Lung (tissue), 12 donors: Measurements from ENCODE around the gene PROK1. TPM values are rescaled to one million over a fixed set of nuclear protein-coding genes. Genes with fewer than 3 reads are reported as not detected.

Experiments
- ATAC-seq: fragments of 200-7000 bp; cut with Tn5 transposase; one replicate; pipeline ENCODE4 v1.9.1; 2020; ENCODE audit warnings: moderate number of reproducible peaks; ENCODE audit not compliant: insufficient read depth, low FRiP score
- DNase-seq, 3 donors: peaks; one replicate each; pipeline ENCODE4 v3.0.0-alpha.2; 2013 to 2017
- H3K27ac ChIP-seq, 2 donors: one replicate each; pipeline ENCODE4 v1.5.1; 2013; ENCODE audit warnings: mild to moderate bottlenecking in 2 of 2, moderate library complexity in 2 of 2, control low read depth in 1 of 2, inconsistent platforms in 1 of 2, low read depth in 1 of 2, low read length in 1 of 2
- H3K27me3 ChIP-seq, 3 donors: one replicate each; pipeline ENCODE4 v1.5.1; 2013; ENCODE audit warnings: low read length in 2 of 3; ENCODE audit not compliant: control insufficient read depth in 3 of 3, insufficient read depth in 3 of 3
- H3K36me3 ChIP-seq, 4 donors: one replicate each; pipeline ENCODE4 v1.5.1; 2013; ENCODE audit warnings: low read length in 4 of 4, mild to moderate bottlenecking in 1 of 4, moderate library complexity in 1 of 4; ENCODE audit not compliant: control insufficient read depth in 4 of 4, insufficient read depth in 4 of 4
- H3K4me1 ChIP-seq, 5 donors: one replicate each; pipeline ENCODE4 v1.5.1; 2013; ENCODE audit warnings: low read length in 5 of 5, mild to moderate bottlenecking in 2 of 5, moderate library complexity in 1 of 5; ENCODE audit not compliant: control insufficient read depth in 5 of 5, insufficient read depth in 5 of 5
- H3K4me3 ChIP-seq: one replicate; pipeline ENCODE4 v1.5.1; 2013; ENCODE audit warnings: mild to moderate bottlenecking, control low read depth, moderate library complexity
- H3K9ac ChIP-seq, 2 donors: one replicate each; pipeline ENCODE4 v1.5.1; 2013; ENCODE audit warnings: low read length in 2 of 2, control low read depth in 1 of 2; ENCODE audit not compliant: insufficient read depth in 1 of 2
- H3K9me3 ChIP-seq, 4 donors: one replicate each; pipeline ENCODE4 v1.5.1; 2013; ENCODE audit warnings: low read length in 3 of 4, mild to moderate bottlenecking in 1 of 4, moderate library complexity in 1 of 4; ENCODE audit not compliant: control insufficient read depth in 4 of 4, insufficient read depth in 3 of 4
- CTCF ChIP-seq: IDR thresholded peaks from 2 replicates; pipeline ENCODE4 v1.5.1; 2012; ENCODE audit warnings: mild to moderate bottlenecking; ENCODE audit errors: control extremely low read depth, extremely low read depth
- WGBS, 2 donors: extraction: QIAGEN DNeasy Blood & Tissue Kit; methylation state at CpG; one replicate each; pipeline ENCODE4 v1.1.7; 2013; 5-methylcytosine and 5-hydroxymethylcytosine counted together
- polyA plus RNA-seq, 2 donors: library from polyadenylated mRNA; stranded (reverse); fragments of 200-250 nt; gene quantifications; one replicate each; pipeline ENCODE4 v1.2.1, GENCODE V29; 2013
- total RNA-seq, 2 donors: library from RNA; depleted of rRNA in 1 of 2; stranded (reverse); fragments of >200 nt in 1 of 2; gene quantifications; one replicate each; pipeline ENCODE4 v1.2.1, GENCODE V29; 2014 to 2021
- donor health status: control.
- donor health status: control.
- donor health status: Bipolar disorder and iron deficiency.
- donor health status: healthy.
- donor health status: DM: yes; HTN: yes; CAD: no.

Gene PROK1
- total and polyA plus RNA-seq, 4 donors = 0.05 to 0.22 TPM; not detected in 2

DNA sequence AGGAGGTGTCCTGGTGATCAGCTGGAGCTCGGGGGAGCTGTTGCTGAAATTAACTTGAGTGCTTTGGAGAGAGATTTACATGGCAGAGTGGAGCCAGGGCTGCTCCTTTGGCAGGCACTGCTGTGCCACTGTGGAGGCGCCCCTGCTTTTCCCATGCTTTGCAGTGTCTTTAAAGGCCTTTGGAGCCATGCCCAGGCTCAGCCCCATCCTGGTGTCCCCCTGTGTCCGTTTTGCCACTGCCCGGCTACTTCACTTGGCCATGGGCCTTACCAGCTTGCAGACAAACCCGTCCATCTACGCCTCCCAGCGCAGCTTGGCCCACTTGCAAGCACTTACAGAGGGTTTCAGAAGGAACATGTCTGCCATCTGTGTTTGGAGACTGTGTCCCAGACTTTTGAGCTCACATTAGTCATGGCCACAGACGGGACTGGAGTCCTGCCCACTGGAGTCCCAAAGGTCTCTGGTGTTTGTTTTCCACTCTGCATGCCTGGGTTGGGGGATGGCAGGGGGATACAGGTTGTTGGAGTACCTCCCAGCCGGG is 25.3 kb upstream of the PROK1 start:
- Histone ChIP-seq H3K36me3 (no peaks in the 10 kb centered on the region), H3K4me3 (no peak overlapping the region), H3K4me1 (no peaks in the 10 kb centered on the region), H3K27me3 (no peaks in the 10 kb centered on the region), H3K9me3 (peaks cover 0 to 1% (median 0%) of the 10 kb centered on the region in 4 donors), H3K27ac (no peak overlapping the region), H3K9ac (no peak overlapping the region)
- TF ChIP-seq CTCF = no peak
- ATAC-seq (no peak), DNase-seq (no peak)
- 66 to 72% methylated on average over 9 of the region's 9 CpGs for WGBS, 2 donors

DNA sequence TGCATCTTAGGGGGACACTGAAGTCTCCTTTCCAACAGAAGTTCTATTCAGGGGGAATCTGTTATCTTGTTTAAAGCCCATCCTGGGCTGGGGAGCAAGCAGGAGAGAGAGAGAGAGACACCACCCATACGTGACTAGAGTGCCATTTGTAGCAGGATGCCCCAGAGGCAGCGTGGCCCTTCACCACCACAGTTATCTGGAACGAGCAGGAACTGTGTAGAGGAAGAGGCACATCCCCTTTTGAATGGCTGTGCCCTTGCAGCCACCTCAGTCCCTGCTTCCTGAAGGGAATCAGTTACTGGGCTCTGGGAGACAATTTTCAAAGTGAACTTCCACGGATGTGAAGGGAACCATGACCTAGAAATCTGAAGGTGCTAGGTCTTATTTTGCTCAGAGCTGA is 24.1 kb upstream of the PROK1 start:
- ATAC-seq = no peak

GRCh38 chr1:110428946-110429345 is 22.0 kb upstream of the PROK1 start:
- Histone ChIP-seq H3K9me3 (no peaks in the 10 kb centered on the region), H3K27ac (no peak overlapping the region), H3K4me1 (peaks cover 0 to 3% (median 0%) of the 10 kb centered on the region in 5 donors), H3K27me3 (no peaks in the 10 kb centered on the region), H3K36me3 (no peaks in the 10 kb centered on the region), H3K9ac (no peak overlapping the region), H3K4me3 (no peak overlapping the region)
- 74 to 84% methylated on average over 4 of the region's 4 CpGs for WGBS, 2 donors
- TF ChIP-seq CTCF = no peak
- ATAC-seq = no peak
- no peak for DNase-seq

More for the DNA sequence above, 24.1 kb upstream of the PROK1 start:
- DNase-seq = no peak
- no peaks in the 10 kb centered on the region for H3K36me3 ChIP-seq
- no peak overlapping the region for H3K9ac ChIP-seq
- H3K4me3 ChIP-seq = no peak overlapping the region
- WGBS, 2 donors = 16 to 41% methylated on average over 4 of the region's 4 CpGs
- no peak for TF ChIP-seq CTCF
- no peaks in the 10 kb centered on the region for H3K27me3 ChIP-seq
- H3K9me3 ChIP-seq = peaks cover 0 to 1% (median 0%) of the 10 kb centered on the region in 4 donors
- H3K4me1 ChIP-seq = no peaks in the 10 kb centered on the region
- H3K27ac ChIP-seq = no peak overlapping the region

- Histone ChIP-seq H3K27ac (no peak overlapping the region), H3K36me3 (no peaks in the 10 kb centered on the region), H3K4me1 (peaks cover 0 to 3% (median 0%) of the 10 kb centered on the region in 5 donors), H3K9me3 (no peaks in the 10 kb centered on the region), H3K9ac (no peak overlapping the region), H3K27me3 (no peaks in the 10 kb centered on the region), H3K4me3 (no peak overlapping the region)
- ATAC-seq (no peak), DNase-seq (no peak)
- TF ChIP-seq CTCF = no peak
- WGBS, 2 donors = 68 to 70% methylated on average over 6 of the region's 6 CpGs
Observed at GRCh38 chr1:110430366-110430765, 20.6 kb upstream of the PROK1 start.
